Breast epithelium (tissue), 3 donors: Measurements from ENCODE around the gene TMEM170B.

Source experiments
- POLR2A ChIP-seq: fragments of 450-650 bp; IDR thresholded peaks from one replicate; pipeline ENCODE4 v1.6.1; 2016; ENCODE audit warnings: antibody characterized with exemption, mild to moderate bottlenecking, moderate library complexity
- POLR2AphosphoS5 ChIP-seq, 3 donors: sonication (generic); formaldehyde crosslinking; IDR thresholded peaks; one replicate each; pipeline ENCODE4 v1.6.1; 2017; ENCODE audit warnings: antibody characterized with exemption in 3 of 3
- TF ChIP-seq, protein P1 (sequence below), 3 donors: fragments of 450-650 bp; IDR thresholded peaks; one replicate each; pipeline ENCODE4 v1.5.1; 2016 to 2017; ENCODE audit warnings: antibody characterized with exemption in 3 of 3, mild to moderate bottlenecking in 3 of 3, moderate library complexity in 3 of 3

DNA sequence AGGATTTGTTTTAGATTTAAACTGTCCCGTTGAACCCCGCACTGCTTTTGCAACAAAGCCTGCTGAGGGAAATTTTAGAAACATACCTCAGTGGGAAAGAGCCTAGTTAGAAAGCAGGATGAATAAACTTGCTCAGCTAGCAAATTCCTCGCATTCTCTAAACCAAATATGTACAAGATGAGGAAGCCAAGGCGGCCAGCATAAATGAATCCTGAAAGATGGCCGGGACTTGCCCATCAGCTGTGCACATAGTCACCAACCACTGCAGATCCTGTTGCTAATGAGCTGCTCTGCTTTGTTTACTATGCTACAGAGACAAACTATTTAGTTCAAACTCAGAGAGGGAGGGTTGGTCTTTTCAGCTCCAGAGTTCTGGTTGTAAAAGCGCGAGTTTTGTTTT lies 49.0 kb downstream of the TMEM170B start:
- TF ChIP-seq, protein P1, sequence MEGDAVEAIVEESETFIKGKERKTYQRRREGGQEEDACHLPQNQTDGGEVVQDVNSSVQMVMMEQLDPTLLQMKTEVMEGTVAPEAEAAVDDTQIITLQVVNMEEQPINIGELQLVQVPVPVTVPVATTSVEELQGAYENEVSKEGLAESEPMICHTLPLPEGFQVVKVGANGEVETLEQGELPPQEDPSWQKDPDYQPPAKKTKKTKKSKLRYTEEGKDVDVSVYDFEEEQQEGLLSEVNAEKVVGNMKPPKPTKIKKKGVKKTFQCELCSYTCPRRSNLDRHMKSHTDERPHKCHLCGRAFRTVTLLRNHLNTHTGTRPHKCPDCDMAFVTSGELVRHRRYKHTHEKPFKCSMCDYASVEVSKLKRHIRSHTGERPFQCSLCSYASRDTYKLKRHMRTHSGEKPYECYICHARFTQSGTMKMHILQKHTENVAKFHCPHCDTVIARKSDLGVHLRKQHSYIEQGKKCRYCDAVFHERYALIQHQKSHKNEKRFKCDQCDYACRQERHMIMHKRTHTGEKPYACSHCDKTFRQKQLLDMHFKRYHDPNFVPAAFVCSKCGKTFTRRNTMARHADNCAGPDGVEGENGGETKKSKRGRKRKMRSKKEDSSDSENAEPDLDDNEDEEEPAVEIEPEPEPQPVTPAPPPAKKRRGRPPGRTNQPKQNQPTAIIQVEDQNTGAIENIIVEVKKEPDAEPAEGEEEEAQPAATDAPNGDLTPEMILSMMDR (IDR thresholded peaks at IDR 0.05): no peak
- TF ChIP-seq POLR2A: no peak
- no peak for TF ChIP-seq POLR2AphosphoS5 (IDR thresholded peaks at IDR 0.05)
